HG03280 (cell line): ENCODE measurements around the gene SERPINB10.
A peak's percentile ranks its signal among the peaks of the same experiment; 100 is the strongest.
"Not testable (repeated sequence)": the region's sequence is repeated elsewhere in the genome, so short reads cannot be mapped to it uniquely, and the experiment has no call there.

ENCODE experiments used
- ATAC-seq: cut with Tn5 transposase; IDR thresholded peaks from one replicate; pipeline ENCODE4 v1.9.1; 2021; ENCODE audit warnings: mild to moderate bottlenecking, moderate library complexity; ENCODE audit not compliant: unreplicated experiment

Gene SERPINB10

DNA sequence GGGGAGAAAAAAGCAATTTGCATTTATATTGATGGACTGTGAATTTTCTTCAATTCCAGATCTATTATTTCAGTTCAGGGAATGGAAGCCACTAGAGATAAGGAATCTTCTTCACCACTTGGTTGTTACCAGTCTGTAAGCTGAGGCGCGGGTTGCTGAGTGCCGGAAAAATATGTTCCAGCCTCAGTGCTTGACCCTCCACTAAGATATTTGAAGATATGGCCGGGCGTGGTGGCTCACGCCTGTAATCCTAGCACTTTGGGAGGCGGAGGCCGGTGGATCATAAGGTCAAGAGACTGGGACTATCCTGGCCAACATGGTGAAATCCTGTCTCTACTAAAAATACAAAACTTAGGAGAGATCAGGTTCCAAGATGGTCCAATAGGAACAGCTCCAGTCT, 32.2 kb downstream of the SERPINB10 start:
- no peak for ATAC-seq

DNA sequence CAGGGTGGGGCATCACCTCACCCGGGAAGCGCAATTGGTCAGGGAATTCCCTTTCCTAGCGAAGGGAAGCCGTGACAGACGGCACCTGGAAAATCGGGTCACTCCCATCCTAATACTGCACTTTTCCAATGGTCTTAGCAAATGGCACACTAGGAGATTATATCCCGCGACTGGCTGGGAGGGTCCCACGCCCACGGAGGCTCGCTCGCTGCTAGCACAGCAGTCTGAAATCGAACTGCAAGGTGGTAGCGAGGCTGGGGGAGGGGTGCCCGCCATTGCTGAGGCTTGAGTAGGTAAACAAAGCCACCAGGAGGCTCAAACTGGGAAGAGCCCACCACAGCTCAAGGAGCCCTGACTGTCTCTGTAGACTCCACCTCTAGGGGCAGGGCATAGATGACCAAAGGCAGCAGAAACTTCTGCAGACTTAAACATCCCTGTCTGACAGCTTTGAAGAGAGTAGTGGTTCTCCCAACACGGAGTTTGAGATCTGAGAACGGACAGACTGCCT, 32.8 kb downstream of the SERPINB10 start:
- ATAC-seq, result not testable (repeated sequence)

DNA sequence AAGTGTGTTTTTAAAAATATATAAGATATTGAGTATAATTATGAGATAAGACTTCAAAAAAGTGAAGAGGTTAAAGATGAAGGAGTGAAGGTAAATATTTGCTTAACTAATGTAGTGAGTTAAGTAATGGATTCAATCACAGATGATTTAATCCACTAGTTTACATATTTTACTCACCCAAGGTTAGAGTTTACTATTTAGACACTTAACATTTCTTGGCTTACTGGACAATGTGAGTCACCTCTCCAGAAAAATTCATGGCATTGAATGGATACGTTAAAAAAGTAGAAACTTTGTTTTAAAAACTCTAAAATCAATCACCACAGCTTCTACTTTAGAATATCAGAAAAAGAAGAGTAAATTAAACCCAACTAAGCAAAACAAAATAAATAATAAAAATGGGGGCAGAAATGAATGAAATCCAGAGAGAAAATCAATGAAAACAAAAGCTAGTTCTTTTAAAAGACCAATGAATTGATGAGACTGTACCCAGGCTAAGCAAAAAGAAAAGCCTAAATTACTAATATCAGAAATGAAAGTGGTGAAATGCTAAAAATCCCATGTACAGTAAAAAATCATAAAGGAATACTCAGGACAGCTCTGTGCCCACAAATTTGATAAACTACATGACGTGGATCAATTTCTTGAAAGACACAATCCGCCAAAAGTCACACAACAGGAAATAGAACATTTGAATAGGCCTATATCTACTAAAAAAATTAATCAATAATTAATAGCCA, 39.5 kb downstream of the SERPINB10 start:
- no peak for ATAC-seq

DNA sequence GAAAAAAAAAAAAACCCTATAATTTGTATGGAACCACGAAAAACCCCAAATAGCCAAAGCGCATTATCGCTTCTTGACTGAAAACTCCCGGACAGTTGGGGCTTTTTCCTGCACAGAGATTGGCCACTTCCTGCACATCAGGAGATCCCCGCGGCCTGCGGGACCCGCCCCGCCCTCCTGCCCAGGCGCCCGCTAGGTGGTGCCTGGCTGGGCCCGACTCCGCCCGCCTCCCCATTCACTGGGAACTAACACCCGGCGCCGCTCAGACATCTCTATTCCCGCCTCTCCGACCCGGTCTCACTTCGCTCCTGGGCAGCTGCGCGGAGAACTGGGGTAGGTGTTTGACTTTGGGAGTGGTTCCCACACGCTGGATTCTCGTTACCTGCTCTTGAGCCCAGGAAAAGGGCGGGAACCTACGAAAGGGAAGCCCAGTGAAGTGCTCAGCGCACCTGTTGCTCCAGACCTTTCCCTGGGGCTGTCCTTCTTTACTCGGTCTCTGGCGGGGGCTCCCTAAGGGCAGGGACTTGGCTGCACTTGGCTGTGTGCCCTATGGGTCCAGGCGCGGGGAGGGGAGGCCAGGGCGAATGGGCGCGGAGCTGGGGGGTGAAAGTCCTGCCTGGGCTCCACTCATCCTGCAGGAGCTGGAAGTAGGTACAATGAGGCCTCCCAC, 41.4 kb downstream of the SERPINB10 start, which contains the start of gene HMSD:
Gene HMSD, plus strand, starts transcription at position 234 of the 670 bp plus-strand sequence. CDS start 4,155 bp downstream, outside the sequence.
- ATAC-seq, result peak; percentile 96

DNA sequence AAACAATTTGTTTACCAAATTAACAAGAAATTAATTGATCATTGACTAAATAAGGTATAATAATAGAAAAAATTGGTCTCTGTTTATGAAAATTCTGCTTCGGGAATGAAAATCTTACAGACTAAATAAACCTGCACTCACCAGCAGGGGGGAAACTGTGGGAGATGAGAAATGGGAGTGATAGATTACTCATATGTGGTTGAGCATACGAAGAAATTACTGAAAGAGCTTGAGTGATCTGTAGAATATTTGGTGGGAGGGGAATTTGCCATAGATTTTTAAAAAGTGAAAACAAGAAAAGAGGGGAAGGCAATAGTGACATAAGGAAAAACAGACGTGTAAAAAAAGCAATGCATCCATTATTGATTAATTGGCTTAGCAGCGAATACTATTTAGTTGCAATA, 43.5 kb downstream of the SERPINB10 start:
- ATAC-seq, result peak; percentile 34

DNA sequence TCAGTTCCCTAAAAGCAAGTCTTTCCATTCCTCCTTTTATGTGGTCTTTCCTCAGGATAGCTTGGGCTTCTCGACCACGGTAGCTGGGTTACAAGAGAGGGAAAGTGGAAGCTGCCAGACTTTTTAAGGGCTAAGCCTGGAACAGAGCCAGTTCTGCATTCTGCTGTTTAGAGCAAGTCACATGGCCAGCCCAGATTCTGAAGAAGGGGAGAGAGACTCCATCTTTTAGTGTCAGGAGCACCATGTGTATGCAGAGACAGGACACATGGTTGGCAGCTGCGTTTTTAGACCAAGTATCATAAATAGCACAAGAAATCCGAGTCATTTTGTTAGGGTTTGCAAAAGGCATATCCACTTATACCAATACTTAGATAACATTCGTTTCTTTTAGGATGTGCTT, 46.1 kb downstream of the SERPINB10 start:
- no peak for ATAC-seq

DNA sequence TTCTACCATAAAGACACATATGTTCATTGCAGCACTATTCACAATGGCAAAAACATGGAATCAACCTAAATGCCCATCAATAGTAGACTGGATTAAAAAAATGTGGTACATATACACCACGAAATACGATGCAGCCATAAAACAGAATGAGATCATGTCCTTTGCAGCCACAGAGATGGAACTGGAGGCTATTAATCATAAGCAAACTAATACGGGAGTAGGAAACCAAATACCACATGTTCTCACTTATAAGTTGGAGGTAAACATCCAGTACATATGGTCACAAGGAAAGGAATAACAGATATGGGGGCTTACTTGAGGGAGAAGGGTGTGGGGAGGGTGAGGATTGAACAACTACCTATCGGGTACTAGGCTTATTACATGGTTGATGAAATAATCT, 49.0 kb downstream of the SERPINB10 start:
- ATAC-seq, result no peak

DNA sequence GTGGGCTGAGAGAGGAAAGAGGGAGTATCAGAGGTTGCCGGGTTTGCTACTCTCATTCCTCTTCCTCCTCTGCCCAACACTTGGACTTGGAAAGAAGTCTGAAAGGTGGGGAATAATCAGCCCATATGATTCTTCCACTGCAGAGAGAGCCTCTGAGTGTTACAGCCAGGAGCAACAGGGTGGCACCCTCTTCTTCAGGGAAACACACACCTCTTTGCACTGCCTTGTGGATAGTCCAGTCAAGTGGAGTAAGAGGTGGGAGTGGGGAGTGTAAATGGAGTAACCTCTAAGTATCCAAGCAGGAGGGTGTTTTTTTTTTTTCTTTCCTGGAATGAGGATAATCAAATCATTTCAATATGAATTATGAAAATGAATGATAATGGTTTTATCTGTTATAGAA, 53.1 kb downstream of the SERPINB10 start:
- no peak for ATAC-seq

DNA sequence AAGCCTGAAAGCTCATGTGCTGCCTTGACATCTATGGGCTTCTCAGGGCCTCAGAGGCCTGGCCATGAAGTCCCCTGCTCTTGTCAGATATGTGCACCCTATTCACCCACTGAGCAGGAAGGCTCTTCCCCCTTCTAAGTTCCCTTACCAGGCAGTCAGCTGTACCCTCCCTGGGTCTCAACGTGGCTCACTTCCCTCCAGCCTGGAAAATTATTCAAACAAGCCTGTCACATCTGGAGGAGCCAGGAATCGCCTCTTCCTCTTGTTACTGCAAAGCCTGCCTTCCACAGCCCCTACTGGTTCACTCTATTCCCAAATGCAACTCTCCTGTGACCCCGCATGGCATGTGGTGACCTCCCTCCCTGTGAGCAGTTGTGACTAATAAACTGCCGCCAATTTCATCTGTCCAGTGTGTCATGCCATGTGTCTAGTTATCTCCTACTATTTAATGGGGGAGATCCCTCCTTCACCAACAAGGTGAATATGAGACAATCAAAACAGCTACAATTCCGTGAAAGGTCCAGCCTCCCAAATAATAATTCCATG, 53.8 kb downstream of the SERPINB10 start:
- ATAC-seq, result no peak

DNA sequence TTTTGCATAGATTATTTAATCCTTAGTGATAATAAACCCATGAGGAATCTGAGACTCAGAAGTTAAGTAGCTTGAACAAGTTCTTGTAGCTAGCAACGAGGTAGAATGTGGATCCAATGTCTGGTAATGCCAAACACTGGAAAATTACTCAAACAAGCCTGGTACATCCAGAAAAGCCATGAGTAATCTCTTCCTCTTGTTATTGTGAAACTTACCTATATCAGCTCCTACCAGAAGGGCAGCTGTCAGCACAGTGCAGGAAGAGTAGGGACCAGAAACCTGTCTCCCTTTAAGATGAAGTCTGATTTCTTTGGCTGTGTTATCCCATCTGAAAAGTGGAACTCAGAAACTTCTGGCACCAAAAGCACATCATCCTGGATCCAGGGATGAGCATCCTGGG, 54.4 kb downstream of the SERPINB10 start:
- no peak for ATAC-seq

DNA sequence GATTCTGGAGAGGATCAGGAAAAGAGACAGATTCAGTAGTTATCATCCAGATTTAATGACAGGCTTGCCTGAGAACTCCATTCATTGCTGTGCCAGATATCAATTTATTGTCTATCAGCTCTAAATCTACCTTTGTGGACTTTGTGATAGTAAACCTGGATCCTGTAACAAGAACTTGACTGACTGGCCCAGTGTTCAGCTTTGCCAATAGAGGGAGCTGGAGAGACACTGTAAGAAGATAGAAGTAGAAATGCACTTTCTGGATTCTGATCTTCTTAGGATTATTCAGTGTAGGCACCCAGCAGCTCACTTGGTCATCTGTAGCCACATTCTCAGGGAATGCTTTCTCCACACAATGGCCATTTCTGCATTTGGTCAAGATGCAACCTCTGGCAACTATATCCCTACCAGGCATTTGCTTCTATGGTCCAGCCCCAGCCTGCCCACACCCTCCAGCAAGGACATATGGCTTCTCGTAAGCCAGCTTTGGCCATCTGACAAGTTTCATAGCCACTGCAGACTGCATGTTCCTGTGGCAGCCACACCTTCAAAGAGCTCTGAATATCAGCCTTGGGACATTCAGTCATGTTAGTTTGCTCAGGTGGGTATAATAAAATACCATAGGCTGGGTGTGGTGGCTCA, 56.0 kb downstream of the SERPINB10 start:
- ATAC-seq, result peak; percentile 84

DNA sequence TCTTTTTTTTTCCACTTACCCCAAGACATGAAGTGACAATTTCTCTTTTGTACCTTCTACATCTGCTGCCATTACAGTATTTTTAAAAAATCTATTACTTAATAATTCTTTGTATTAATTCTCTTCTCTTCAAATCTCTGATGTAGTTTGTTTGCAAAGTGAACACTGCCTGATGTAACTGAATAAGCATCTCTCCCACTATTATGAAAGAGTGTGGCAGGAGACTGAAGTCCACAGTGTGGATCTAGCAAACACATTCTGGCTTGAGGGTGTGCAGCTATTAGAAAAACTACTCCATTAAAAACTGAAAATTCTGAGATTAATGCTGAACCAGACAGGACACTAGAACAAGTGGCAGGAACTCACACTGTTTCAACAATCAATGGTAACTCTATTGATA, 57.1 kb downstream of the SERPINB10 start:
- no peak for ATAC-seq

DNA sequence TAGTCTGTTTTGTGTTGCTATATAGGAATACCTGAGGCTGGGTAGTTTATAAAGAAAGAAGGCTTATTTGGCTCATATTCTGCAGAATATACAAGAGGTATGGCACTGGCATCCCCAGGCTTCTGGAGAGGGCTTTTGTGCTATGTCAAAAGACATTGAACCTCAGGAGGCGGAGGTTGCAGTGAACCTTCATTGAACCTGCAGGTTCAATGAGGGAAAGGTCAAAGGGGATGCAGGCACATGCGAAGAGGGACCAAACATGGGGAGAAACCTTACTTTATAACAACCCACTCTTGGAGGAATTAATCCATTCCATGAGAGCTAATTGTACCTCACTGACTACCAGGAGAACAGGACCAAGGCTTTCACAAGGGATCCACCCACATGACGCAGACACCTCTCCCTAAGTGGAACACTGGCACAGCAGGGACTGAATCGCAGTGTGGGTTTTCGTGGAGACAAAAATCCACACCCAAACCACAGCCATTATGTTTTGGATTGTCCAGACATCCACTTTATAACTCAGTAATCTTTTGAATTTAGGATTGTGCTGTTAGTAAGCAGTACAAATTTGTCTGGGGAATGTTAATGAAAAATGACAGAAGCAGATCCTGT, 58.1 kb downstream of the SERPINB10 start:
- ATAC-seq, result no peak

DNA sequence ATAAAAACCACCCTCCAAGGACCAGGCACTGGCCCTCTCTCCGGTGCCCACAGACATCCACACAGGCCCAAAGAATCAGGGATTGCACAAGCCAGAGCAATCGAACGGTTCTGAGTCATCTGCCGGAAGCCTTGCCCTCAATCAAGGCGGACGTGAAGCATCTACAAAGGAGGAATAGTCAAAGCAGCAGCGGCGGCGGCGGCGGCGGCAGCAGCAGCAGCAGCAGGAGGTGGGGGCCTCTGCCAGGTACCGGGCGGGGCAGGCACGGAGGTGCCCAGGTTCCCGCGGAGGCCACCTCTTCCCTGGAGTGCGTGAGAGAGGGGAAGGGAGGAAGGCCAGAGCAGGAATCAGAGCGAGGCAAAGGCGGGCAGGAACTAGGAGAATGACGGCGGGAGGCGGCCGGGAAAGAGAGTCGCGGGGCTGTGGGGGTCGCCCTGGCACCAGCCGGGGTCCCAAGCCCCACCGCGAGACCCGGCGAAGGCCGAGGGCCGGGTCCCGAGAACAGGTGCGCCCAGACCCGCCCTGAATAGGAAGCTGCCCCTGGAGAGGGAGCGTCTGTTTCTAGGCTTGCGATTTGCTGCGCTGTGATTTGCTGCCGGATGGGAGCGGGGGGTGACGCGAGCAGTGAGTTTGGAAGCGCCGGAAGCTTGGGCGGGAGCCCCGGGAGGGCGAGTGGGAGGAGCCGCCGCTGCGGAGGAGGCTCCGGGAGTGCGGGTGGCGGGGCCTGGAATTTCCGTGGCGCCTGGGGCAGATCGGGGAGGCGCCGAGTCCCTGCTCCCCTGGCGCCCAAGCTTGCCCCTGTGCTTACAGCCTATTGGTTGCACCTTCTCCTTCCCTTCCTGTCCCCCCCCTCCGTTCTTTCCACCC, 62.4 kb downstream of the SERPINB10 start, which contains the start of gene SERPINB8:
Gene SERPINB8, plus strand, starts transcription at position 140 of the 867 bp plus-strand sequence. CDS start 8,228 bp downstream, outside the sequence.
- peak; percentile 88 for ATAC-seq

DNA sequence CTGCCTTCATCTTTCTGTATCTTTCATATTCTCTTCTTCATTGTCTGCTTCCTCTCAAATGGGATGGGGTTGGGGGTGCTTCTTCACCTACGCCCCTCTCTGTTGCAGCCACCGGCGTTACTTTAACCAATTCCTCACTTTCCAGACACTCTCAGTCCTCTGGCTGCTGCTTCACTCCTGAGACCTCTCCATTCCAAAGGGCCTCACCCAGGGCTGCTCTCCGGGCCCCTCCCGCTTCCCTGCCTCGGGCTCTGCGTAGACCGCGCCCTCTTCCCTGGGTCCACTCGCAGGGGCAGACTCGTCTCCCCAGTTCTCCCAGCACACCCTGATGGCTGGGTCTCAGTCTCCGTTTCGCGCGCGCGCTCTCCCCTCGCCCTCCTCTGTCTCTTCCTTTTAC, 63.0 kb downstream of the SERPINB10 start:
- no peak for ATAC-seq

DNA sequence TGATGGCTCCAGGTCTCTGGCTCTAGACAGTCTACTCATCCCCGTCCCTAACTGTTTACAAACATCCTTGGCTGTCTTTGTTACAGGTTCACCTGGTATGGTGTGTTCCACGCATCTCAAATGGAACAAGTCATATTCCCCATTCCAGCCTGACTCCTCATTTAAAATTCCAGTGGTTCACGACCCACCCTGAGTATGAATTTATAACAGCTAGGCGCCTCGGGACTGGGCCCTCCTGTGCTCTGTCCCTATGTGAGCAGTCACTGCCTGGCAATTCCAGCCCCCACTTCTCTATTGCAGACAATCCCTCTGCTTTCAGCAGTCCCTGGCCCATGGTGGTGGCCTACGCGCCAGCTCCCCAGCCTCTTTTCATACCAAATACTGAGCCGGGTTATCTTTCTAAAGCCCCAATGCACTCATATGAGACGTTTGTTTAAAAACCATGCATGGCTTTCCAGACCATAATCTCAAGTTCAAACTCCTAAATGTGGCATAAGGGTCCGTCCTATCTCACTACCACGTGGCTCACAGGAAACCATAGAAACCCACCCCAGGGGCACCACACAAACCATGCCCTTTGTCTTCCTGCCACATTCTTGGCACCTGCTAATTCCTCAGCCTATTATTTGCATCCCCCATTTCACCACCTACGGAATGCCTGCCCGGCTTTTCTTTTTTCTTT, 63.7 kb downstream of the SERPINB10 start:
- ATAC-seq, result no peak

DNA sequence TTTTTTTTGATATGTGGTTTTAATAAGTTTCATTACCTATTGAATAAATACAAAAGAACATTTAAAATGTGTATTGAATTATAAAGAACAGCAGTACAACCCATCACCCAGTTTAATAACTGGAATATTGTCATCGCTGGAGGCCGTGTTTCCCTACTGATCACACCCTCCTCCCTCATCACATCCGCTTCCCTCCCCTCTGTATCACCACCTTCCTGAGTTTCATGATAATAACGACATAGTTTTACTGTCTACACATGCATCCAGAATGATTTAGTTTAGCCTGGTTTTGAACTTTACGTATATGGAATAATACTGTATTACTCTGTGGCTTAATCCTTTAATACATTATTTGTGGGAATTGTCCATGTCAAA, 64.2 kb downstream of the SERPINB10 start:
- ATAC-seq, result no peak

DNA sequence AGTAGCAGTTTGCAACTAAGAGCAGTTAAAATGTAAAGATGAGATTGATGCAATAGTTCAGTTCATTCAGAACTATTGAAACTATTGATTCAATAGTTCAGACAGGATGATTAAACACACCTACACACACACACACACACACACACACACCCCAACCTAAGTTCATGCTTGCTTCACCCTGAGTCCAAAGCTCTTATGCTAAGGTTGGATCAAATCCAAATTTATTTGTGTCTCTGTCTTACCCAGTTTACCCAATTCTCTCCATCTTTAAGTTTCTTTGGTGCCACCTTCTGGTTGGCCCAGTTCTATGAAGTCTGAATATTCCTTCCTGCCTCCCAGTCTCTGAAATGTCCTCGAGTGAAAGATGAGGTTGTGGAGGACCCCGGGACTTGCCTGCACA, 67.2 kb downstream of the SERPINB10 start:
- ATAC-seq, result no peak

DNA sequence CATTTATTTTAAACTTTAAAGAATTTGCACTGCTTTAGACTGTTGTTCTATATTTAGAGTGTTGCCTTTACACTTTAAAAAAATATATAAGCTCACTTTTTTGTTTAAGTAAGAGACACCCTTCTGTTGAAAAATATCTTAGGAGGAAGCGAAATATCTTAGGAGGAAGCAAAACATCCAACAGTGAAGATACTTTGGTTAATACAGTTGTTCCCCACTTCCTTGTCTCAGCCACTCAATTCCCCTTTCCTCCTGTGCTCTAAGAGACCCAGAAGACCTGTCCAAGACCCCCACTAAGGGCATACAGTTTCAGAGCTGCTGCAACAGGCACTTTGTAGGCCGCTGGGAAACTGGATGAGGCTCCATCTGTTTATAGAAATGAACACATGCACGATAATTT, 67.9 kb downstream of the SERPINB10 start:
- ATAC-seq, result no peak
